GM10266 (cell line): ENCODE measurements around the gene HIVEP3.

Experiments used
- DNase-seq: peaks from one replicate; pipeline ENCODE4 v3.0.0; 2012; ENCODE audit errors: extremely low spot score
- CTCF ChIP-seq: IDR thresholded peaks from 2 replicates; pipeline ENCODE4 v1.5.1; 2012; ENCODE audit warnings: mild to moderate bottlenecking, low read depth; ENCODE audit not compliant: control insufficient read depth, insufficient read depth; ENCODE audit errors: missing control alignments

Gene HIVEP3

DNA sequence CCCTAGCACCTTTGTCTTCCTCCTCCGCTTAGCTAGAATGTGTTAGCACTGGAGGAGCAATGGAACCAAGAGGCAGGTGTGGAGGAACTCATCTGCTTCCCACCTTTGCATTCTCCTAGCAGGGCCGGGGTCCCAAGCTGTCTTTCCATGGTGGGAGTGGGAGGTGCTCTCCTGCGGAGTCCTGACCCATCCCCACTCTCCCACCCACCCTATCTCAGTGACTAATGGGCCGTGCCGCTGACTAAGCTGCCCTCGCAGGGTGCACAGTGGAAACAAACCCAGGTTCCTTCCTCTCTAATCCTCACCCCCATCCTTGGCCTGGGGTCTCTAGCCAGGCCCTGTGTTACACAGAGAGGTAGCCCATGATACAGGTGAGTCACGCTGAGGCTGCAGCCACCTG, 177.5 kb downstream of the HIVEP3 start:
- no peak for TF ChIP-seq CTCF
- no peak for DNase-seq

DNA sequence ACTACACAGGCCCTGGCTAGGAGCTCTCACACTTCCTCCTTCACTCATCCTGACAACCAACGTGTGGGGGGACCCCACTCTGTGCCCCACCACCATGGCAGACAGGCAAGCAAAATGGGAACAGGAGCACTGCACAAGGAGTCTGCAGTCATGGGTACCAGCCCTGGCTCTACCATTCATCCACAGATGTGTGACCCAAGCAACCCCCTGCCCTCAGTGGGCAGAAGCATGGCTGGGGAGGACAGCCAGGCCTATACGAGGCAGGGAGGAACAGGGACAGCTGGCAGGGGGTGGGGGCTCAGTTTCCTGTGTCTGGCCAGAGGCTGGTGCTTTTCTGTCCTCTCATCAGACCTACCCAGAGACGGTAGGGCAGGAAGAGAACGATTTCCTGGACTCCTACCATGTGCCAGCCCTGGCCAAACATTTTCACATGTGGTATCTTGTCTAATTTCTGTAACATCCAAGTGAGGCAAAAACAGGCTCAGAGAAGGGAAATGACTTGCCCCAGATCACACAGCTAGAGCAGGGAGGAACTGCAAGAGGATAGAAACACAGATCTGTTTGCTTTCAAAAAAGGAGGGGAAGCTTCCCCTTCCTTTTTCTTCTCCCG, 178.0 kb downstream of the HIVEP3 start:
- TF ChIP-seq CTCF, result no peak
- no peak for DNase-seq

DNA sequence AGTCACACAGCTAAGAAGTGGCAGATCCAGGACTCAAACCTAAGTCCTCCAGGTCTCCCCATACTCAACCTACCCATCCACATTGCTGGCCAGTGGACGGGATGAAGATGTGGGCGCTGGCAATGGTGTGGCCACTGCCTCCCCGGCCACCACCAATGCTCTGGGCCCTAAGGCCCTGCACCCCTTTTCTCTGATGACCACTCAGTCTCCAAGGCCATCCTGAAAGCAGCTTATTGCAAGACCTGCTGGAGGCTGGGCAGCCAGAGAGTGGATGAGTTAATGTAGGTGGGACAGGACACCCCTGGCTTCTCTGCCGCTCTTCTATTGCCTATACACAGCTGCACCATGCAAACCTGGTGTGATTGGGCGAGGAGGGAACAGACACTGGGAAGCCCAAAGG, 178.7 kb downstream of the HIVEP3 start:
- no peak for DNase-seq
- TF ChIP-seq CTCF, result no peak

- no peak for TF ChIP-seq CTCF
- DNase-seq, result peak; percentile 64
These were observed 179.4 kb downstream of the HIVEP3 start for GRCh38 chr1:41739061-41739955.

DNA sequence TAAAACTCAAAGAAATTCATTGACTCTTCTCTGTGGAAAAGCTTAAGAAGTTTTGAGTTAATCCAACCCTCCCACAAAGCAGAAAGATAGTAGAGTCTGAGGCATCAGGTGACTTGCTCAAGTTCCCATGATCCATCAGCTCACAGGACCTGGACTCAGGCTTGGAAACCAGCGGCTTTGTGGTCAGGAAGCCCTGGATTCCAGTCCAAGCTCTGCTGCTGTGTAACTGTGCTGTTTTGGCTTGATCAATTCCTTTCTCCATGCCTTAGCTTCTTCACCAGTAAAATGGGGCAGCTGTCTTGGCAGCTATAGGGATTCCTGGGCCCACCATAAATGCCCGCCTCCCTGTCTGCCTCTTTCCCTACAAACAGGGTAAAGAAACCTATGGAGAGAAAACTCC, 180.2 kb downstream of the HIVEP3 start:
- no peak for TF ChIP-seq CTCF
- DNase-seq, result no peak

DNA sequence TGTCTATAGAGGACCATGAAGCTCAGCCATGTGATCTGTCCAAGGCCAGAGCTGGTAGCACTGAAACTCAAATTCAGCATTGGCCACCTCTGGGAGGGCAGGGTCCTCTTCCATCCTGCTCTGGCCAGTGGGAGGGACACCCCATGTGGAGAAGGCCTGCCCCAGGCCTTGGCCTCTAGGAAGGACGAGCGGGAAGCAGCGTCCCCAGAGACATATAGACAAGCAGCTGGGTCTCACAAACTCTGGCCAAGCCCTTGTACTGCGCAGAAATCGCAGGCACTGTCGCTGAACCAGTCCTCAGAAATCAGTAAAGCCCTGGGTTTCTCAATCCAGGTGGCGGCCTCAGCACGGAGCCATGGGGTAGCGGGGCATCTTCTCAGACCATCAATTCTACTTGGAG, 180.7 kb downstream of the HIVEP3 start:
- DNase-seq, result no peak
- TF ChIP-seq CTCF, result no peak
